Hepatocyte (in vitro differentiated cells): Measurements from ENCODE around the gene TYR. TPM values are rescaled to one million over a fixed set of nuclear protein-coding genes. Genes with fewer than 3 reads are reported as not detected.
"Not testable (repeated sequence)": the region's sequence is repeated elsewhere in the genome, so short reads cannot be mapped to it uniquely, and the experiment has no call there.

Experiments used
- DNase-seq: peaks from one replicate; pipeline ENCODE4 v3.0.0-alpha.2; 2016; ENCODE audit warnings: low spot score
- H2AFZ ChIP-seq: fragments of 200-600 bp; sonication (generic); 2 replicates; pipeline ENCODE4 v1.6.0; 2016; ENCODE audit warnings: antibody characterized with exemption, mild to moderate bottlenecking
- H3K27ac ChIP-seq: fragments of 200-600 bp; sonication (generic); 2 replicates; pipeline ENCODE4 v1.5.1; 2016; ENCODE audit warnings: mild to moderate bottlenecking
- H3K27me3 ChIP-seq: fragments of 200-600 bp; sonication (generic); 2 replicates; pipeline ENCODE4 v1.6.1; 2016
- H3K36me3 ChIP-seq: fragments of 200-600 bp; sonication (generic); replicated peaks from 2 replicates; pipeline ENCODE4 v1.5.1; 2016; ENCODE audit warnings: low read depth; ENCODE audit not compliant: insufficient read depth
- H3K4me1 ChIP-seq: fragments of 200-600 bp; sonication (generic); 2 replicates; pipeline ENCODE4 v1.5.1; 2016; ENCODE audit warnings: mild to moderate bottlenecking, moderate library complexity; ENCODE audit not compliant: insufficient read depth
- H3K4me2 ChIP-seq: fragments of 200-600 bp; sonication (generic); 2 replicates; pipeline ENCODE4 v1.6.0; 2016
- H3K4me3 ChIP-seq: fragments of 200-600 bp; sonication (generic); 2 replicates; pipeline ENCODE4 v1.5.1; 2016; ENCODE audit warnings: mild to moderate bottlenecking
- H3K79me2 ChIP-seq: fragments of 200-600 bp; sonication (generic); 2 replicates; pipeline ENCODE4 v1.6.0; 2017; ENCODE audit warnings: mild to moderate bottlenecking
- H3K9me2 ChIP-seq: fragments of 200-600 bp; sonication (generic); replicated peaks from 2 replicates; pipeline ENCODE4 v1.6.0; 2017; ENCODE audit warnings: mild to moderate bottlenecking; ENCODE audit not compliant: insufficient read depth
- H3K9me3 ChIP-seq: fragments of 200-600 bp; sonication (generic); 2 replicates; pipeline ENCODE4 v1.5.1; 2016; ENCODE audit warnings: low read depth, mild to moderate bottlenecking
- H4K20me1 ChIP-seq: fragments of 200-600 bp; sonication (generic); 2 replicates; pipeline ENCODE4 v1.6.0; 2016; ENCODE audit warnings: mild to moderate bottlenecking; ENCODE audit not compliant: insufficient read depth, poor library complexity, severe bottlenecking
- WGBS: methylation state at CpG from one replicate; pipeline ENCODE4 v1.1.6; 2016; ENCODE audit warnings: low lambda C conversion rate; ENCODE audit errors: missing lambda C conversion rate; 5-methylcytosine and 5-hydroxymethylcytosine counted together
- polyA plus RNA-seq: library from polyadenylated mRNA; unstranded; fragments of >200 nt; fragmentation: Nextera tagmentation; extraction: Ambion mirVana; gene quantifications from 2 replicates; pipeline ENCODE4 v1.2.1, GENCODE V29; 2016
- total RNA-seq: library from RNA; depleted of rRNA; stranded (reverse); fragments of >200 nt; gene quantifications from 2 replicates; pipeline ENCODE4 v1.2.3, GENCODE V29; 2014

Gene TYR
- total and polyA plus RNA-seq, 2 experiments from 2014 or later, result not detected

- H3K4me2 ChIP-seq, result not testable (repeated sequence)
Measured at GRCh38 chr11:89340450-89340849, 162.8 kb downstream of the TYR start.

DNA sequence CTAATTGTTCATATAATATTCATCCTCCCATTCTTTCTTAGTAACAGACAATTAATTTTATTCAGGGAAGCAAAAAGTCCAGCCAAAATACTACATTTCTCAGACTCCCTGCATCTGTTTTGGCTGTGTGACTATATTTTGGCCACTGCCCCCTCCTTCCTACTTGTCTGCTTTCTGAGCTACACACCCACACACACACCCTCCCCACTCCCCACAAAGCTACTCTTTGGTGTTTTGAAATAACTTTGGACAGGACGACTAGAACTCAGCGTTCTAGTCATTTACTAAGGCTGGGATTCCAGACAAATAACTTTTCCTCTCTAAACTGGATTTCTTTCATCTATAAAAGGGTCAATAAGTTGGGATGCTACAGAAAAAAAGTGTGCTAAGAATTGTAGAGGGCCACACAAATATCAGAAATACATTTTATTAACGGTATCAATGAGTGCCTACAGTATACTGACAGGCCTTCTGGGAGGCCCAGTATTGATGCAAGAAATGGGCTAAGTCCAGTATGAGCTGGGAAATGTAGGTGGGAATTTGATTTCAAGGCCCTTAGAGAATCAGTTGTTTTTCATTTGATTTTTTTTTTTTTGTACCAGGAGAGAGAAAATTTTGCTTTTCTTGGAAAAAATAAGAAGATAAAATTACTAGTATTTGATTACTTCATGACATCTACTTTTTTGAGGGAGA, 165.4 kb downstream of the TYR start:
- H3K4me1 ChIP-seq, H3K79me2 ChIP-seq, H2AFZ ChIP-seq, H3K27me3 ChIP-seq, H3K9me3 ChIP-seq, DNase-seq, H3K27ac ChIP-seq, H3K36me3 ChIP-seq, H3K4me3 ChIP-seq, H4K20me1 ChIP-seq, H3K9me2 ChIP-seq, H3K4me2 ChIP-seq: not testable (repeated sequence)
- 75% methylated on average over 3 of the region's 3 CpGs for WGBS

More at GRCh38 chr11:89340450-89340849, 162.8 kb downstream of the TYR start:
- H3K79me2 ChIP-seq, H2AFZ ChIP-seq, H3K36me3 ChIP-seq, H3K27ac ChIP-seq, H4K20me1 ChIP-seq, H3K27me3 ChIP-seq, H3K4me3 ChIP-seq, H3K9me3 ChIP-seq, H3K4me1 ChIP-seq, H3K9me2 ChIP-seq, DNase-seq: not testable (repeated sequence)

Other genes starting within 250 kb of the TYR start
- 0.08 and 0.27 TPM in 2 replicates for gene GRM5, start 111.9 kb upstream of the TYR start, total RNA-seq
- gene GRM5, start 111.9 kb upstream of the TYR start, polyA plus RNA-seq, result 0.12 TPM in 1 of 2 replicates, not detected in the other